GM10248 (cell line): ENCODE data around the gene MPPED1.

Experiments
- CTCF ChIA-PET: fragments of 300-600 bp; sonication (Branson Sonifier 250); formaldehyde crosslinking; extraction: SDS; loops from one replicate; lab custom pipeline; 2021; ENCODE audit warnings: antibody characterized with exemption; lab: Yijun Ruan, JAX
- POLR2A ChIA-PET: fragments of 350-650 bp; sonication (Branson Sonifier 250); formaldehyde crosslinking; extraction: SDS; loops from one replicate; lab custom pipeline; 2020; ENCODE audit warnings: antibody characterized with exemption; lab: Yijun Ruan, JAX
- DNase-seq: peaks from one replicate; pipeline ENCODE4 v3.0.0; 2012; ENCODE audit errors: extremely low spot score
- TF ChIP-seq, protein P1 (sequence below): IDR thresholded peaks from 2 replicates; pipeline ENCODE4 v1.5.1; 2012; ENCODE audit warnings: mild to moderate bottlenecking, low read depth; ENCODE audit errors: extremely low read depth, missing control alignments, control extremely low read depth

Gene MPPED1, protein sequence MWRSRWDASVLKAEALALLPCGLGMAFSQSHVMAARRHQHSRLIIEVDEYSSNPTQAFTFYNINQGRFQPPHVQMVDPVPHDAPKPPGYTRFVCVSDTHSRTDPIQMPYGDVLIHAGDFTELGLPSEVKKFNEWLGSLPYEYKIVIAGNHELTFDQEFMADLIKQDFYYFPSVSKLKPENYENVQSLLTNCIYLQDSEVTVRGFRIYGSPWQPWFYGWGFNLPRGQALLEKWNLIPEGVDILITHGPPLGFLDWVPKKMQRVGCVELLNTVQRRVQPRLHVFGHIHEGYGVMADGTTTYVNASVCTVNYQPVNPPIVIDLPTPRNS

DNA sequence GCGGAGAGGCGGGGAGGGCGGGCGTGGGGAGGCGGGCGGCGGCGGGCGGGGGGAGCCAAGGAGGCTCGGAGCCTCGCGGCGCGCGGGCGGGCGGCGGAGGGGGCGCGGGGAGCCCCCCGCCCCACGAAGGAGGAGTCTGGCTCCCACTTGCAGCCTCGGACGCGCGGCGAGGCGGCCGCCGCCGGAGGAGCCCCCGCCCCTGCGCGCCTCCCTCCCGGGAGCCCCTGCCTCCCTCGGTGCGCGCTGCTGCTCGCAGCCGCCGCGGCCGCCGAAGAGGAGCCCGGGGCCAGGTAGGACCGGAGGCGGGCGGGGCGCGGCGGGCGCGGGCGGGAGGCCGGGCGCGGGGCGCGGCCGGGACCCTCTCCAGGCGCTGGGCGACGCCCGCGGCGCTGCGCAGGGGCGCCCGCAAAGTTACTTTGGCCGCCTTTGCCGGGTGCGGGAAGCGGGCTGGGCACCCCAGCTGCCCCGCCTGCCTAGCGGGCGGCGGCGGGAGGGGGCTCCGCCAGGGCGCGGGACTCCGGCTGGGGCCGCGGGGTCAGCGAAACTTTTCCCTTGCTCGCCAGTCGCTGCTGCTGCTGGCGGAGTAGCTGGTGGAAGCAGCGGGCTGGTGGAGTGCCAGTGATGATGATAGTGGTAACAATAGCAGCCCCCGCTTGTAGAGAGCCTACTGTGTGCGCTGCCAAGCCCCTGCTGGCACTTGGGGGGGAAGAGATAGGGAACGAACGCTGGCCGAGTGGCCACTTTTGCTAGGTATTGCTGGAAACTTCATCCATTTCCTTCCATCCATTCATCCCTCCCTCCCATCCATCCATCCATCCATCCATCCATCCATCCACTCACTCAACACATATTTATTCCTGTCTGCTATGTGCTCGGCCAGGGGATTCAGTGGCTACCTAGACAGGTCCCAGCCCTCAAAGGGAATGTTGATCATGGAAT, at the start of gene MPPED1:
TSS of gene MPPED1 (plus strand) at position 146 of the 939 bp plus-strand sequence. CDS start 12,972 bp downstream, outside the sequence.
- ChIA-PET POLR2A (no interaction called here), CTCF (no interaction called here)
- TF ChIP-seq, protein P1, sequence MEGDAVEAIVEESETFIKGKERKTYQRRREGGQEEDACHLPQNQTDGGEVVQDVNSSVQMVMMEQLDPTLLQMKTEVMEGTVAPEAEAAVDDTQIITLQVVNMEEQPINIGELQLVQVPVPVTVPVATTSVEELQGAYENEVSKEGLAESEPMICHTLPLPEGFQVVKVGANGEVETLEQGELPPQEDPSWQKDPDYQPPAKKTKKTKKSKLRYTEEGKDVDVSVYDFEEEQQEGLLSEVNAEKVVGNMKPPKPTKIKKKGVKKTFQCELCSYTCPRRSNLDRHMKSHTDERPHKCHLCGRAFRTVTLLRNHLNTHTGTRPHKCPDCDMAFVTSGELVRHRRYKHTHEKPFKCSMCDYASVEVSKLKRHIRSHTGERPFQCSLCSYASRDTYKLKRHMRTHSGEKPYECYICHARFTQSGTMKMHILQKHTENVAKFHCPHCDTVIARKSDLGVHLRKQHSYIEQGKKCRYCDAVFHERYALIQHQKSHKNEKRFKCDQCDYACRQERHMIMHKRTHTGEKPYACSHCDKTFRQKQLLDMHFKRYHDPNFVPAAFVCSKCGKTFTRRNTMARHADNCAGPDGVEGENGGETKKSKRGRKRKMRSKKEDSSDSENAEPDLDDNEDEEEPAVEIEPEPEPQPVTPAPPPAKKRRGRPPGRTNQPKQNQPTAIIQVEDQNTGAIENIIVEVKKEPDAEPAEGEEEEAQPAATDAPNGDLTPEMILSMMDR, result no peak
- DNase-seq, result no peak

DNA sequence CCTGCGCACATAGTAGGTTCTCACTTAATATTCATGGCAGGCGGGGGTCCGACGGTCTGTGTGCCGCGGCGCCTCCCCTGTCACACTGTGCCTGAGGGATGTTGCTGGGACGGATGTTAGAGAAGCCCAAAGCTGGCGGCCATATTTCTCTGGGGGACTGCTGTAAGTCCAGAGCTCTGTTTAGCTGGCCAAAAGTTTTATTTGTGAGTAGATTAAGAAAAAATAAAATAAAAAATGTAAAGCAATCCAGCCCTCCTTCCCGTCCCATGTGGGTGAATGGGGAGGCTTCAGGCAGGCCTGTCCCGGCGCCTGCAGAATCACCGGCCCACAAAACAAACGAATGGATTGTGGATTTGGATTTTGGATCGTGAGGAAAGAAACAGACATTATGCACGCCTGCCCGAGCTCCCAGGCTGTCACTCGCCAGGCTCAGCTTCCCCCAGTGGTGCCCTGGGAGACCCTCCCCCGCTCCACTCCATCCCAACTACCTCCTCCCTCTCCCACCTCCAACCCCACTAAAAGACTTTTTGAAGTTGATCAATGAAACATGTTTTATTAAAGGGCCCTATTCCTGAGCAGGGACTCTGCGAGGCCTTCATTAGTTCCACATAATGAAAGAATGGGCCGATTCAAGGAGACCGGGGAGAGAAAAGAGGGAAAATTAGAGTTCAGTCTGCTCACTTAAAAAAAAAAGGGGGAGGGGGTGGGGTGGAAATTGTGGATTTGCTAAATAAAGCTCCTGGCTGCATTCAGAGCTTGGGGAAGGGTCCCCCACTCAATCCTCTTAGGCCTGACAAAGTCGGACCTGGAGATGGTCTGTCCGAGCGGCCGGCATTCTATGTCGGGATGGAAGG, 48.3 kb upstream of the MPPED1 start:
- DNase-seq, result no peak
- CTCF ChIA-PET, result interaction anchor here (0.6 to 1.8 kb wide), 3 partner anchors 8 to 16 kb away, joined by 3 to 10 read pairs (median 4); no protein-coding TSS in a partner anchor
- POLR2A ChIA-PET, result no interaction called here
- TF ChIP-seq, protein P1, result no peak

DNA sequence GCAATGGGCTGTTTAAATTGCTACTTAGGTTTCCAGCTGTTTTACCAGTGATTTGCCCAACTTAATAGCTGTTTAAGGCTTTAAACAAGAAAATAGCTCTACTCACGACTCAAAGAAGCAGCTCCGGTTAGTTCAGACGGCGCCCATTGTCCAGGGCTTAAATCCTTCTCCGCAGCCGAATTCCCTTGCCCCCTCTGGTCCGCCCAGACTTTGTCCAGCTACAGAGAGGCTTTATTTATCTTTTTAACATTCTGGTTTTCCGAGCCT, 47.7 kb upstream of the MPPED1 start:
- no peak for DNase-seq
- CTCF ChIA-PET, result interaction anchor here (0.6 to 1.8 kb wide), 3 partner anchors 9 to 17 kb away, joined by 3 to 10 read pairs (median 4); no protein-coding TSS in a partner anchor
- POLR2A ChIA-PET, result no interaction called here
- TF ChIP-seq, protein P1, result no peak

DNA sequence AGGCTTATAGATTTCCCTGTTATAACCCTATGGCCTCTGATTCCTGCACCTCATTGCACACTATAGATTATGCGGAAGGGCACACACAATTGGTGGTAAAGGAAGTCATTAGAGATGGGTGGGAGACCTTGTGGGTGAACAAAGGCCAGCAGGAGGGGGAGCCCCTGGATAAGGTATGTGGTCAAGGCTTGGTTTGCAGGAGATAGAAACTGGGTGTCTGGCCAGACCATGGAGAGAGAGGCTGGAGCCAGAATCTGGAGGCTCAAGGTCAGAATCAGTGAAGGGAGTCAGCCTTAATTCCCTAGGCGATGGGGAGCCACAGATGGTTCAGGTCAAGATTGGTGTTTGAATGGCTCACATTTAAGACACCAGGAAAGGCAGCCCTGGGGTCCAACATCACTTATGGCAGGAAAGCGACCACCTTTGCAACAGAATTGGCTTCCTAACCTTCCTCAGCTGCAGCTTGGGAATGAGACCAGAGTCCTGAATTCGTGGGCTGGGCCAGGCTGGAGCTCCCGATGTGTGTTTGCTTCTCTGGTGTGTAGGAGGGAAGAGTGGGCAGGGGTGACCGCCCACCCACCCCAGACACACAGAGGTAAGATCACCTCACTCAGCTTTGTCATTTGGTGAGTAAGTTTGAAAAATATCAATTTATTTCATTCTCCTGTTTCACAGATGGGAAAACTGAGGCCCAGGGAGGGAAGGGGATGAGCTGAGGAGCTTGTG, 45.9 kb upstream of the MPPED1 start:
- ChIA-PET POLR2A (no interaction called here), CTCF (interaction anchor here (1.1 kb wide), 1 partner anchor 18 kb away, joined by 3 read pairs; no protein-coding TSS in a partner anchor)
- TF ChIP-seq, protein P1, result no peak
- no peak for DNase-seq

DNA sequence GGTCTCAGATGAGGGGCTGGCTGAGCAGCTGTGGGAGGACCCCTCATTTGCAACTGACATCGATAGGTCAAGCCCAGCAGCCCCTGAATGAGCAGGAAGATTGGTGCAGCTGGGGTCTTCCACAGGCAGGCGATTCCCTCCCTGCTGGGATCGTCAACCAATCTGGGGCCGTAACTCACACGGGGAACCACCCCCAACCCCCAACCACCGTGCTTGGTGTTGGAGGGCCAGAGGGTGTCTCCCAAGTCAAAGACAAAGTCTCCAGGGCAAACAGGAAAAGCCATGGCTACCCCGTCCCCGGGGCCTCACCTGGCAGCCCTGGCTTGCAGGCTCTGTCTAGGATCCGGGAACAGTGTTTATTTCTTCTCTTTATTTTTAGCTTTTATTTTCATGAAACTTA, 41.8 kb upstream of the MPPED1 start:
- TF ChIP-seq, protein P1, result no peak
- ChIA-PET POLR2A (no interaction called here), CTCF (no interaction called here)
- no peak for DNase-seq
